Thymus (tissue), 11 donors: ENCODE measurements around the gene ARHGEF39. TPM values are rescaled to one million over a fixed set of nuclear protein-coding genes. Genes with fewer than 3 reads are reported as not detected.
"Not testable (repeated sequence)": the region's sequence is repeated elsewhere in the genome, so short reads cannot be mapped to it uniquely, and the experiment has no call there.

ENCODE experiments used
- DNase-seq, 9 donors: peaks; one replicate each; pipeline ENCODE4 v3.0.0-alpha.2; 2013; ENCODE audit warnings: low spot score in 9 of 9, low read depth in 6 of 9, missing footprints in 1 of 9
- H3K27ac ChIP-seq, 2 donors: one replicate each; pipeline ENCODE4 v1.5.1; 2013; ENCODE audit warnings: control low read depth in 1 of 2, low read depth in 1 of 2, low read length in 1 of 2, mild to moderate bottlenecking in 1 of 2, moderate library complexity in 1 of 2
- H3K27me3 ChIP-seq, 2 donors: one replicate each; pipeline ENCODE4 v1.5.1; 2013; ENCODE audit warnings: low read length in 1 of 2; ENCODE audit not compliant: control insufficient read depth in 2 of 2, insufficient read depth in 1 of 2
- H3K36me3 ChIP-seq, 2 donors: one replicate each; pipeline ENCODE4 v1.5.1; 2013; ENCODE audit warnings: low read length in 1 of 2, mild to moderate bottlenecking in 1 of 2, moderate library complexity in 1 of 2; ENCODE audit not compliant: control insufficient read depth in 2 of 2, insufficient read depth in 2 of 2
- H3K4me1 ChIP-seq, 2 donors: one replicate each; pipeline ENCODE4 v1.5.1; 2013; ENCODE audit warnings: low read length in 2 of 2; ENCODE audit not compliant: control insufficient read depth in 2 of 2, insufficient read depth in 2 of 2
- H3K4me3 ChIP-seq, 2 donors: one replicate each; pipeline ENCODE4 v1.5.1; 2013; ENCODE audit warnings: low read length in 2 of 2, control low read depth in 1 of 2, mild to moderate bottlenecking in 1 of 2
- H3K9me3 ChIP-seq, 2 donors: one replicate each; pipeline ENCODE4 v1.5.1; 2013; ENCODE audit warnings: low read length in 1 of 2, mild to moderate bottlenecking in 1 of 2; ENCODE audit not compliant: control insufficient read depth in 2 of 2, insufficient read depth in 1 of 2
- WGBS: extraction: QIAGEN DNeasy Blood & Tissue Kit; methylation state at CpG from one replicate; pipeline ENCODE4 v1.1.7; 2013; 5-methylcytosine and 5-hydroxymethylcytosine counted together
- polyA plus RNA-seq: library from polyadenylated mRNA; stranded (reverse); fragments of 200-250 nt; gene quantifications from one replicate; pipeline ENCODE4 v1.2.3, GENCODE V29; 2013
- total RNA-seq: library from RNA; stranded (reverse); fragments of 120-200 nt; gene quantifications from one replicate; pipeline ENCODE4 v1.2.4, GENCODE V29; 2013
- donor health status: healthy.

The ARHGEF39 gene
- total and polyA plus RNA-seq, 2 donors: 1.5 to 3.9 TPM

- H3K36me3 ChIP-seq: peaks cover 27 to 28% of the 10 kb centered on the region in 2 donors
- peaks cover 8 to 18% of the 10 kb centered on the region in 2 donors for H3K4me1 ChIP-seq
- not testable (repeated sequence) for H3K27me3 ChIP-seq
Observed at GRCh38 chr9:35612066-35612465, 52.9 kb downstream of the ARHGEF39 start.

GRCh38 chr9:35611230-35611797 is 53.7 kb downstream of the ARHGEF39 start:
- Histone ChIP-seq H3K27ac (no peak overlapping the region), H3K4me1 (peaks cover 10 to 15% of the 10 kb centered on the region in 2 donors), H3K4me3 (no peak overlapping the region), H3K27me3 (no peaks in the 10 kb centered on the region), H3K36me3 (peaks cover 27 to 31% of the 10 kb centered on the region in 2 donors), H3K9me3 (no peaks in the 10 kb centered on the region)
- DNase-seq: peak in 5 of 9 donors; percentile 41 to 76 (median 56)
- 29% methylated on average over 8 of the region's 8 CpGs for WGBS

More at GRCh38 chr9:35612066-35612465, 52.9 kb downstream of the ARHGEF39 start:
- DNase-seq, H3K27ac ChIP-seq, H3K9me3 ChIP-seq, H3K4me3 ChIP-seq: not testable (repeated sequence)
- 97% methylated on average over 4 of the region's 4 CpGs for WGBS

- Histone ChIP-seq H3K4me1 (peaks cover 10 to 11% of the 10 kb centered on the region in 2 donors), H3K27ac (no peak overlapping the region), H3K27me3 (no peaks in the 10 kb centered on the region), H3K9me3 (no peaks in the 10 kb centered on the region), H3K36me3 (peaks cover 27 to 31% of the 10 kb centered on the region in 2 donors), H3K4me3 (no peak overlapping the region)
- 95% methylated on average over 13 of the region's 13 CpGs for WGBS
- DNase-seq: no peak
Observed at GRCh38 chr9:35609820-35610163, 55.2 kb downstream of the ARHGEF39 start.

Other genes with a start within 250 kb of the ARHGEF39 start
- 1.0 TPM for gene RUSC2, start 175.1 kb downstream of the ARHGEF39 start, total RNA-seq
- gene RUSC2, start 175.1 kb downstream of the ARHGEF39 start, polyA plus RNA-seq: 3.3 TPM
- gene TESK1, start 59.9 kb downstream of the ARHGEF39 start, total RNA-seq: 9.3 TPM
- 32.8 TPM for gene TESK1, start 59.9 kb downstream of the ARHGEF39 start, polyA plus RNA-seq
- gene CD72, start 46.8 kb downstream of the ARHGEF39 start, total RNA-seq: 6.8 TPM
- 23.6 TPM for gene CD72, start 46.8 kb downstream of the ARHGEF39 start, polyA plus RNA-seq
- 174 TPM for gene SIT1, start 14.3 kb downstream of the ARHGEF39 start, total RNA-seq
- gene SIT1, start 14.3 kb downstream of the ARHGEF39 start, polyA plus RNA-seq: 42.2 TPM
- gene RMRP, start 7.2 kb downstream of the ARHGEF39 start, total RNA-seq: 22,838 TPM
- gene RMRP, start 7.2 kb downstream of the ARHGEF39 start, polyA plus RNA-seq: 13.0 TPM
- gene CCDC107, start 6.9 kb downstream of the ARHGEF39 start, total RNA-seq: 25.6 TPM
- 43.2 TPM for gene CCDC107, start 6.9 kb downstream of the ARHGEF39 start, polyA plus RNA-seq
- 1.0 TPM for gene CA9, start 8.7 kb upstream of the ARHGEF39 start, total RNA-seq
- 0.50 TPM for gene CA9, start 8.7 kb upstream of the ARHGEF39 start, polyA plus RNA-seq
- 28.6 TPM for gene TPM2, start 24.7 kb upstream of the ARHGEF39 start, total RNA-seq
- 475 TPM for gene TPM2, start 24.7 kb upstream of the ARHGEF39 start, polyA plus RNA-seq
- gene TLN1, start 67.0 kb upstream of the ARHGEF39 start, total RNA-seq: 83.0 TPM
- 74.5 TPM for gene TLN1, start 67.0 kb upstream of the ARHGEF39 start, polyA plus RNA-seq
- gene CREB3, start 67.5 kb upstream of the ARHGEF39 start, total RNA-seq: 23.2 TPM
- gene CREB3, start 67.5 kb upstream of the ARHGEF39 start, polyA plus RNA-seq: 25.6 TPM
- 21.7 TPM for gene GBA2, start 84.0 kb upstream of the ARHGEF39 start, total RNA-seq
- 36.9 TPM for gene GBA2, start 84.0 kb upstream of the ARHGEF39 start, polyA plus RNA-seq
- gene RGP1, start 84.1 kb upstream of the ARHGEF39 start, total RNA-seq: 7.4 TPM
- gene RGP1, start 84.1 kb upstream of the ARHGEF39 start, polyA plus RNA-seq: 6.5 TPM
- gene MSMP, start 89.1 kb upstream of the ARHGEF39 start, total RNA-seq: not detected
- gene MSMP, start 89.1 kb upstream of the ARHGEF39 start, polyA plus RNA-seq: 0.25 TPM
- 4.3 TPM for gene NPR2, start 126.4 kb upstream of the ARHGEF39 start, total RNA-seq
- 9.3 TPM for gene NPR2, start 126.4 kb upstream of the ARHGEF39 start, polyA plus RNA-seq
- 3.1 TPM for gene SPAG8, start 147.1 kb upstream of the ARHGEF39 start, total RNA-seq
- 3.4 TPM for gene SPAG8, start 147.1 kb upstream of the ARHGEF39 start, polyA plus RNA-seq
- 68.4 TPM for gene HINT2, start 149.8 kb upstream of the ARHGEF39 start, total RNA-seq
- 68.3 TPM for gene HINT2, start 149.8 kb upstream of the ARHGEF39 start, polyA plus RNA-seq
- gene FAM221B, start 163.5 kb upstream of the ARHGEF39 start, total RNA-seq: under 0.01 TPM
- 0.05 TPM for gene FAM221B, start 163.5 kb upstream of the ARHGEF39 start, polyA plus RNA-seq
- 1.5 TPM for gene TMEM8B, start 164.0 kb upstream of the ARHGEF39 start, total RNA-seq
- 11.9 TPM for gene TMEM8B, start 164.0 kb upstream of the ARHGEF39 start, polyA plus RNA-seq
- gene OR13J1, start 205.2 kb upstream of the ARHGEF39 start, total RNA-seq: not detected
- not detected for gene OR13J1, start 205.2 kb upstream of the ARHGEF39 start, polyA plus RNA-seq
- 0.14 TPM for gene HRCT1, start 241.0 kb upstream of the ARHGEF39 start, total RNA-seq
- gene HRCT1, start 241.0 kb upstream of the ARHGEF39 start, polyA plus RNA-seq: 6.1 TPM
- gene SPAAR, start 244.3 kb upstream of the ARHGEF39 start, total RNA-seq: 0.09 TPM
- gene SPAAR, start 244.3 kb upstream of the ARHGEF39 start, polyA plus RNA-seq: 1.2 TPM